Suppressor macrophage treated with lipopolysaccharide for 1 hour (primary cell): ENCODE data around the gene EXOC6.
"Not testable (repeated sequence)": the region's sequence is repeated elsewhere in the genome, so short reads cannot be mapped to it uniquely, and the experiment has no call there.

ENCODE experiments used
- DNase-seq, 3 donors: peaks; one replicate each; pipeline ENCODE4 v3.0.0-alpha.2; 2020 to 2022

EXOC6 gene

DNA sequence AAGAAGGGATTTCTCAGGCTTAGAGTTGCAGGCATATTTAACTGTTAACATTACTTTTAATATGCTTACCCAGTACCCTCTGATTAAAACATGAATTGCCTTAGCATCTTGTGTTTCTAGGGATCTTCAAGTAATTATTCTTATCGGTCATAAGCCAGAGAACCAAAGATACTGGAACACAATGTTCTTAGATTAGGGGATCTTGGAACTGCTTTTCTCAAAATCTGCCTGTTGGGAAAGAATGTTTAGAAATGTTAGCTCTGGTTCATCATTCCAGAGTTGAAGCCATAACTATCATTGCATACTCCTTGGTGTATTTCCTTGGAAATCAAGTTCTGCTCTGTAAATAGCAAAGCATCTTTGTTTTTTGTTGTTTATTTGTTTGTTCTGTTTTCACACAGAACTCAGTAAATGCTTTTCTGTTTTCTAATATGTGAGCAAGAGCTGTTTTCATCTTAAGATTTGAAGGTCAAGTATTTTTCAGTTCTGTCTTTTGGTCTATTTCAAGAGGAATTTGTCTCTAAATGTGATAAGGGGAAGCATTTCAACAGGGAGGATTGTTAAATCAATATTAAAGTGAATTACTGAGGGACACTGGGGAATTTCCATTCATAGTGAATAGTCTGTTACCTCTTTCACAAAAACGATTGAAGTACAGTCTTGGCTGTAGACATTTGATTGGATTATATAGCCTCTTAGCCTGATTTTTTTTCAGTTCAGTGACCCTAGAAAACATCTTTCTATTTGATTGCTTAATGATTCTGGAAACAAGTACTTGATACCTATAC lies 109.1 kb downstream of the EXOC6 start:
- DNase-seq = no peak

DNA sequence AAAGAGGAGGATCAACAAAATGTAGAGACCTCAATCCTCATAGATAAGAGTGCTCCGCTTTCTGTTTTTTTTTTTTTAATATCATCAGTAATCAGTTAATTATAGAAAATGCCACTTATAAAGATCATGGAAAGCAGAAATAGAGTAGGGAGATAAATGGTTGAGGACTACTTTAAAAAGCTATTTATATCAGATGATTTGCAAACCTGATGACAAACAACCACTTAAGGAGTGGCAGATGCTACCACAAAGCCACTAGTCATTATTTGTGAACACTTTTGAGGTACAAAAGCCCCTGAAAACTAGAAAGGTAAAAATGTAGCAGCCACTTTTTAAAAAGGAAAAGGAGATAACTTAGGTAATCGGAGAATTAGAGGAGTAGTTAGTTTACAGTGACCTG lies 113.3 kb downstream of the EXOC6 start:
- DNase-seq = no peak

DNA sequence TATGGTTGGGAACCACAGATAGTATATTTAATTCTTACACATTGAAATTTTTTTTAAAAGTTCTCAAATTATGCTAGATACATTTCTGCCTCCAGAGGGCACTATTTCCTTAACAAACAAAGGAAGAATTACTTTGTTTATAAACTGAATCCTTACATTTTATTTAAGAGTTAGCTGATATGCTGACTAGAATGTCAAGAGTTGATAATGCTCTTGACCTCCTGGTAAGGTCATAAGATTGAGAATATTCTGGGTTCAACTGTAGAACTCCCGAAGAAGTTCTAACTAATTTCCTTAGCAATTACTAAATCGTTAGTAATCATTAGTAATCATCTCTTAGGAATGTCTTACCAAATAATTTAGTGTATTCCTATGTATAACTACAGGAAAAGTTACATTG lies 117.0 kb downstream of the EXOC6 start:
- peak; percentile 65 to 76 (median 65) for DNase-seq

DNA sequence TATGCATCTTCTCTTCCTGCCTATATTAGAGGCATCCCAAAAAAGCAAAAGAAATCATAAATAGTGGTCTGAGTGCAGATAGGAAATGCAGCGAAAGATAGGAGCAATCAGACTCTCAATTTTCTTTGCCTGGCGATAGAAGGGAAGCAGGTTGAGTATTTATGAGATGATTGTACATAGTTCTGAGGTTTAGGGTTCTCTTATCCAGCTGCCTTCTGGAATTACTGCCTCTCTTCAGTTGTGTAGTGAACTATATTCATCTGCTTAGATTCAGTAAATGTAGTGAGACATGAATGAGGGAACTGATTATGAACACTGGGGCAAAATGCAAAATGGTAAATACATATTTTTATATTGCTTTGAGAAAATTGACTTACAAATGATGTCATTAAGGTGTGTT lies 119.3 kb downstream of the EXOC6 start:
- DNase-seq = no peak

DNA sequence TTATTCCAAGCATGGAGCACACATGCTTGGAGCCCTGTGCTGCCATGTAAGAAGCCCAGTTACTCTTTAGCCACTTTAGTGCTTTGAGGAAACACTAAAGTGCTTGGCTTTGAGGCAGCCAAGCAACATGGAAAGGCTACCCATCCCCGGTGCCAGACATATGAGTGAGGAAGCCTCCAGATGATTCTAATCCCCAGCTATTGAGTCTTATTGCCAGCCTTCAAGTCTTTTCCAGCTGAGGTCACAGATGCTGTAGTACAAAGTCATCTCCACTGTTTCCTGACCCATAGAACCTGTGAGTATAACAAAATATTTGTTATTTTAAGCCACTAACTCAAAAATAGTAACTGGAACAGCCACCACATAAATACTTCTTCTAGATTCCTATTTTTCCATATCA lies 120.8 kb downstream of the EXOC6 start:
- DNase-seq = no peak

DNA sequence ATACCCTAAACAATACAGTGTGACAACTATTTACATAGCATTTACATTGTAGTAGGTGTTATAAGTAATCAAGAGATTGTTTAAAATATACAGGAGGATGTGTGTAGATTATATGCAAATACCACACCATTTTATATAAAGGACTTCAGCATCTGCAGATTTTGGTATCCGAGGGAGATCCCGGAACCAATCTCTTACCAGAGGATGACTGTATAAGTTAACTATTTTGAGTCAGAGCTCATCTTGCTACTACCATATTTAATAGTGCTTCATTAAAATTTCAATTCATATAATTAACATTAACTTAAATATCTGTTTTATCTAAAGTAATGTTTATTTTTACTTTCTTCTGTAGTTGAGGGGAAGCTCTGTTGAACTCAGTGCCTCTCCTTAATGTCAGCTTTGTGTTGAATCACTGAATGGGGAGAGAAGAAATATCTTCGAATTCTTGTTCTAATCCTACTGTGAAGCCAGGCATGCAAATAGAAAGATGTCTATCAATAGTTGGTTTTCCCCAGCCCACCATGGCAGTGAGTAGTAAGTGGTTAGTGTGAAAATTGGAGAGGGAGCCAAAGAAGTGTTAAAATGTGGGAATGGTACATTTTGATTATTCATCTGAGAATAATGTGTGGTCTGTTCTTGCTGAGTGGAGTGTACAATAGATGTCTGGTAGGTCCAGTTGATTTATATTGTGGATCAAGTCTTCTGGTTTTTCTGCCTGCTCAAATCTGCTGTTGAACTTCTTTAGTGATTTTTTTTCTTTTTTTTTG lies 122.2 kb downstream of the EXOC6 start:
- DNase-seq = no peak

DNA sequence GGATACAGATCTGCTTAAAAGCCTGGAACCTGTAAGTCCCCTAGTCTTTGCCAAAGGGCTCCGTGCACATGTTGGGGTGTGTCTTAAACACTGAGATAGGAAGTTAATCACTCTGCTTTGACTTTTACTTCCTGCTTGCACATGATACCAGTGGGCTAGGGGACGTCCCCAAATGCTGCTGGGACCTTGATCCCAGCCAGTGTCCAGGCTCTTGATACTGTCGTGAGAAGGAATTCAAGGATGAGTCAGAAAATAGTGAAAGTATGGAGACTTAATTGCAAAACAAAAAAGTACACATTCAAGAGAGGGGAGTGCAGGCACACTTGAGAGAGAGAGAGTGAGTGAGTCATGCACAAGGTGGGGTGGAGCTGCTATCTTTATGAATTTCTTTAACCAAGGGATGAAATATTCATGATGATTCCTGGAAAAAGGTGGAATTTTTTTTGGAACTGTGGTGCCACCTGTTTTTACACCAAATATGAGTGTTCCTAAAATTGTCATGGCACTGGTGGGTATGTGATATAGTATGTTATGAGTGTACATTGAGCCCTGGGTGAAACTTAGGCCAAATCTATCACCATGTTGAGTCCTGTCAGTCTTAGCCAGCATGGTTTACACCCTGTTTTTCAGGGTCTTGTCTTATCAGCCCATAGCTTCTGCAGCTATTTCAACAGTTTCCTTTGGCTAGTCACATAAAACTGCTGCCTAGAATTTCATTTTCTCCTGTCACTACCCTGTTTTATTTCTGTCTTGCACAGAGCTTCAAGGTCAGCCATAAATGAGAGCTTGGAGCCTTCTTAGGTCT lies 123.9 kb downstream of the EXOC6 start:
- peak; percentile 57 to 70 (median 65) for DNase-seq

DNA sequence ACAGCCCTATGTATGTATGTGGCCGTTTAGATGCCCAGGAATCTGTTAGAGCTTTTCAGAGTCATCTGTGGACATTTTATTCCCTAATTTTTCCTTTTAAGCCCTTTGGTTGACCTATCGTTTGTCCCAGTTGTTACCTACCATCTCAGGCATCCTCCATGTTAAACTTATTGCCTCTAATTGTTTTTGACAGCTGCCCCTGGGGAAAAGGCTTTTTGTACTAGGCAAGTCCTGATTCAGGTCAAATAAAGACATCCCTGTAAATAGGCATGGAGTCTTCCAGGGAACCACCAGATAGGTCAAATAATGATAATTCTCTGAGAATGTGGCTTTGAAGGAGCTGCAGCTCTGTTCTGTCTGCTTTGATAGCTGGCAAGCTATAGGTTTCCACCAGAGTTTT lies 124.6 kb downstream of the EXOC6 start:
- DNase-seq = no peak

DNA sequence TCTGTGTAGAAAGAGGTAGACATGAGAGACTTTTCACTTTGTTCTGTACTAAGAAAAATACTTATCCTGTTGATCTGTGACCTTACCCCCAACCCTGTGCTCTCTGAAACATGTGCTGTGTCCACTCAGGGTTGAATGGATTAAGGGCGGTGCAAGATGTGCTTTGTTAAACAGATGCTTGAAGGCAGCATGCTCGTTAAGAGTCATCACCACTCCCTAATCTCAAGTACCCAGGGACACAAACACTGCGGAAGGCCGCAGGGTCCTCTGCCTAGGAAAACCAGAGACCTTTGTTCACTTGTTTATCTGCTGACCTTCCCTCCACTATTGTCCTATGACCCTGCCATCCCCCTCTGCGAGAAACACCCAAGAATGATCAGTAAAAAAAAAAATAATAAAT lies 128.0 kb downstream of the EXOC6 start:
- not testable (repeated sequence) for DNase-seq

DNA sequence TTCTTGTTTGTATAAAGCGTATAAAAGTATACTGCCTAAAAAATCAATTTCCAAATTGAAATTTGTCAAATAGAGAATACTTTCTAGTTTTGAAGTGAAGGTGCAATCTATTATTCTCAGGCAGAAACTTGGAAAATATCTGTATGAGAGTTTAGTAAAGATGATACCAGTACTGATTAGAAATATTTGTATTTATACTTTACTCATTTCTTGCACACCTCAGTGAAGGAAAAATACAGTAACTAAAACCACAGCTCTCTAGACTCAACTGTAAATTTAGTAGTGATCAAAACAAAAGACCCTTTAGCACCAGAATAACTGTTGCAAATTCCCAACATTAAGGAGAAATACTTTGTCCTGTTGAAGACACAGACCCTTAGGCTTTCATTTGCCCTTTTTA lies 140.9 kb downstream of the EXOC6 start:
- DNase-seq = no peak

DNA sequence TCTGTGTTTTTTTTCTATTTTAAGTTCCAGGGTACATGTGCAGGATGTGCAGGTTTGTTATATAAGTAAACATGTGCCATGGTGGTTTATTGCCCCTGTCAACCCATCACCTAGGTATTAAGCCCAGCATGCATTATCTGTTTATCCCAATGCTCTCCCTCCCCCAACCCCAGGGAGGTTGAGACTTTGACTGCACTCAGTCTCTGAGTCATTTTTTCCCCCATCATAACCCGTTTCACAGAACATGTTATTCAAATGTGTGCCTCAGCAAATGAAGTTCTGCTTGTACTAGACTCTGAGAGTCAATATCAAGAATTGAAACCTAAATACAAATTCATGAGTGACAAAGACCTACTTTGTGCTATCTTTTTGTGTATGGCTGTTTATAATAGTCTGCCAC lies 142.3 kb downstream of the EXOC6 start:
- DNase-seq = peak; percentile 39 to 60 (median 40)

DNA sequence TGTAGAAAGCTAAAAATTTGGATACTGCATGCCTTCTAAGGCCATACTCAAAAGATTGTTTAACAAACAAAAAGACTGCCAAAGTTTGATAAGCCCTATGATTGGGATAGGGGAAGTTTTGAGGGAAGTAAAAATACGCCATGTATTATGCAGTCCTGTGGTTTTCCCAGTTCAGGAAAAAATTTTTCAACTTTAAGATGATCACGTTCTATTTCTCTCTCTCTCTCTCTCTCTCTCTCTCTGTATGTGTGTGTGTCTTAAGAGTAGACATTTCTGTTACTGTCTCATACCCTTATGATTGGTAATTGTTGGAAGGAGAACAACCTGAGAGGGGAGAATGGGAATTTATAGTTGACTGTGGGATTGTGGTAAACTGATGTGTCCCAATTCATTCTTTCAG lies 143.2 kb downstream of the EXOC6 start:
- DNase-seq = peak; percentile 14 to 52 (median 30)

DNA sequence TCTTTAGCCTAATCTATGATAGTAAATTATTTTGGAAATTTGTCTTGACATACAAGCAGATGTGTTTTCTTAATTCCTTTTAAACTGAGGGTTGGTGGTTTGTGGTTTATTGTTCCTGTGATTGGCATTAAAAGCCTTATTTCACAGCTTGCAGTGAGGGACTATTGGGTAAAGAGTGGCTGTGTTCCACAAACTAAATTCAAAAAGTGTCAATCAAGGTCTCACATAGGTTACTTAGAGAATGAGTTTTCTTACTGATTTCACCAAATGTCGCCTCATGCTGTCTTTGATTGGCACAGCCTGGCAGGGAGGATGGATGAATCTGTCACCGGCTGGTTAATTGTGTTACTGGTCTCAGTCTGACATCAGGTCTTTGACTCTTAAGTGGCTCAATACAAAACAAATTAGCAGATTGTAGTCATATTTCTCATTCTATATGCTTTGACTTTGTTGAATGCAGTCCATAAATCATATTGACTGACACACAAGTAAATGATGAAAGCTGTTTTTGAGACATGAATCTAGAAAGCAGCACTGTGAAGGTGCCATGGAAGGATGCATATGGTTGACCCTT lies 145.5 kb downstream of the EXOC6 start:
- no peak for DNase-seq

DNA sequence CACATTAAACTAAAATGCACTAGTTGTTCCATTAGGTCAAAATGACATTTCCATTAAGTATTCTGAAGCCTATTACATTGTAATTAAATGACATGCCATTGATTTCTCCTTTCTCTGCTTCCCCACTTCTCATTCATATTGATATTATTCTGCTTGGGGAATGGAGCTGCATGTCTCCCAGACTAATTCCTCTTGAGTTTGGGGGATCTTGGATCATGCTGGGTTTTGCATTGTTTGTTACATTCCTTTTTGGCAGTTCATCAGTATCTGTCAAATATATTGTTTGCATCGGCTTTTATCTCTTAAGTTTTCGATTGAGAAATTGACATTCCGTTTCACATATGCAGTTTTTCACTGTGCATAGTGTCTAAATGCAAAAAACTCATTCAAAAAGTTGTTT lies 147.2 kb downstream of the EXOC6 start:
- no peak for DNase-seq

DNA sequence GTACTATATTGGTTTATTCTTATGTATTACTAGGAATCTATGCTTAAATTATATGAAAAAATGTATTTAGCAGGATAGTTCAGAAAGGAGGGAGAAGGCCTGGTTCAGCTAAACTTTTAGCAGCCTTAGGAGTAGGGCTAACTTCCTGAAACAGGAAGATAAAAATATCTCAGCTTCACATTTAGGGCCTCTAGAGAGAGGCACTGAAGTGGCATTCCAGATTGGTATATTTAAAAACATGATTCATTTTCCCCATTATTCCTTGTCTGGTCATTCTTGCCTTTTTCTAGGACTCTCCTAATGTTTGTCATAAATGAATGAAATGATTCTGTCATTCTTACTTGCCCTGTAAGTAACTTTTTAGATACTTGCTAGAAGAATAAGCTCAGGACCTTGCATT lies 149.3 kb downstream of the EXOC6 start:
- DNase-seq = peak in 1 of 3 donors; percentile 3

DNA sequence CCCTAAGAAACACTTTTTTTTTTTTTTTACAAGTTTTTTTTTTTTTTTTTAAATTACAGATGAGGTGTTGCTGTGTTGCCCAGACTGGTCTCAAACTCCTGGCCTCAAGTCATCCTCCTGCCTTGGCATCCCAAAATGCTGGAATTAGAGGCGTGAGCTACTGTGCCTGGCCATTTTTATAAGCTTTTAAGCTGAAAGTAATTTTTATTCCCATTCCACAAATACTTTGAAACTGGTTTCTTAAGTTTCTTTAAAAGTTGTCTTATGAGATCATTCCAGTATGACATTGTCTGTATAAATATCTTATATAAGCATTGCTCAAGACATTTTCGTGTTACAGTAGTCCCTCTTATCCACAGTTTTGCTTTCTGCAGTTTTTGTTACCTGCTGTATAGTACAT lies 150.9 kb downstream of the EXOC6 start:
- no peak for DNase-seq

DNA sequence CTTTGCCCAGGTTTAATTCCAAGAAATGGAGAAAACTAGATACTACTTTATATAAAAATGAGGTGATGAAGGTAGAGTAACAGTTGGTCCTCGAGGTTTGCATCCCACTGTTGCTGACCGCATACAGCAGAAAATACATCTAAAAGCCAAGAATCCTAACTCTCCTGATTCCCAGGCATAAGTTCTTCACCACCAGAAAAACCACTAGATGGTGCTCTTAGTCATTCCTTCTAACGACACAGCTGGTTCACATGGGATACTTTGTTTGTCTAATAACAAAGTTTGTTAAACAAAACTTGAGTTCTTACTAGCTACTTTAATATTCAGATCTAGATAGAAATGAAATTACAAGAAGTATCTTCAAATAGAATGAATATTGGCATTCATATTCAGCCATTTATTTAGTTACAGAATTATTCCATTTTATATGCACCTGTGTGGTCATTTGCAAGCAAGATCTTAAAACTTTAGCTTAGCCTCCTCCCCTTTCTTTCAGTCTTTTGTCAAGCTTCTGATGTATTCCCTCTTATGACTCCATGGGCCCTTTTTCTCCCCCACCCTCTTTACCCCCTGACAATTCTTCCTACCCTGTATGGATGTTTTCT lies 158.2 kb downstream of the EXOC6 start:
- peak; percentile 30 to 51 (median 50) for DNase-seq

DNA sequence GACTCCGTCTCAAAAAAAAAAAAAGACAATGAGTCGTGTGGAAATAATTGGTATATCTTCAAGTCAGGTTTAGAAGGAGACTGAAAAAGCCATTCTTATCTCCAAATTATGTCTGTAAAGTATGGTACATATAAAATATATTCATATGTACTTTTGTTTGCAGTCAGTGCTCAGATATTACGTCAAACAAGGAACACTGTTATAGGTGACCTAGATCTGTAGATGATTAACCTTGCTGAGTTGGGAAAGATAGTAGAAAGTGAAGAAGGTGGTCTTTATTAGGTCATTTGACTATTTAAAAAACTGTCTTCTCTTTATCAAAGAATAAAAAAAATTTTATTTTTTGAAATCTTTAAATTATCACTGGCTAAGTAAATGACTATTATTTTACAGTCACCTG lies 167.4 kb downstream of the EXOC6 start:
- DNase-seq = no peak

DNA sequence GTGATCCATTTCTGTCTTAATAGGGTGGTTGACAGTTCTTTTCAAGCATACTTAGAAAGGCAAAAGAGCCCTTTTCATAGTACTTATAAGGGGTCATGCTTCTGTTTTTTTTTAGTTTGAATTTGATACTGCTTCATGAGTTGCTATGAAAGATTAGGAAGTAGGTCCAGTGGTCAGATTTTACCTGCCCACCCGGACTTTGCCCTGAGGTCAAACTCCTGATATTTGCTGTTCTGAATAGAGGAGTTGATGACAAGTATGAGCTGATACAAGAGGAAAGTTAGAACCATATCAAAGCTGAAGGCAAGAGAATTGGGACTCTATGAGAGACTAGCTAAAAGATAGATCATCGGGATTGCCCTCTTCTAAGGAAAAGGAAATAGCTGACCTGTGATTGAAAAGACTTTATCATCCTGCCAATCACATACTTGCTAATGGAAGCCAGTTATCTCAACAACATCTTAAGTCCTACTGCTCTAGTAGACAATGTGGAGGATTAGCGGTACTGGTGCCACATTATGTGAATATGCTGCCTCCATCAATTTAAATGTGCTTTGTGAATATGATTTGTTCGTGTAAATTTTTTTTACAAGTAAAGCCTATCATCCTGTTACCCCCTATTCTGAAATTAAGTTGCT lies 174.8 kb downstream of the EXOC6 start:
- DNase-seq = no peak

DNA sequence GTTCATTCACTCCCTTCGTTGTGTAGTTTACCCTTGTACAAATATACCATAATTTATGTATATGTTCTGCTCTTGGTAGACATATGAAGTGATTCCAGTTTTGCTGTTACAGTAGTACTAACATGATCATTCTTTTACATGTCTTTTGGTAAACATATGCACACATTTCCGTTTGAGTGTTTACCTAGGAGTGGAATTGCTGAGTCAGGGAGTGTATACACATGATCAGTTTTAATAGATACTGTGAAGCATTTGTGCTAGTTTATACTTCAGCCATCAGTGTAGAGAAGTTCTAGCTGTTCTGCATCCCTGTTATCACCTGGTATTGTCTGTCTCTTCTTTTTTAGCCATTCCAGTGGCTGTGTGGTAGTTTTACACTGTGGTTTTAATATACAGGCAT lies 177.8 kb downstream of the EXOC6 start:
- no peak for DNase-seq

DNA sequence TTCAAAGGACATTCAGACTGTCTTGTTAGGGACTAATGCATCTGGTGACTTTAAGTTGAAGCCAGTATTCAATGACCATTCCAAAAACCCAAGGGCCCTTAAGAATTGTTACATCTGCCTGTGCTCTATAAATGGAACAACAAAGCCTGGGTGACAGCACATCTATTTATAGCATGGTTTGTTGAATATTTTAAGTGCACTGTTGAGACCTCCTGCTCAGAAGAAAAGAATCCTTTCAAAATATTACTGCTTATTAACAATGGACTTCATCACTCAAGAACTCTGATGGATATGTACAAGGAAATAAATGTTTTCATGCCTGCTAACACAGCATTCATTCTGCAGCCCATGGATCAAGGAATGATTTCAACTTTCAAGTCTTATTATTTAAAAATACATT lies 179.2 kb downstream of the EXOC6 start:
- no peak for DNase-seq

DNA sequence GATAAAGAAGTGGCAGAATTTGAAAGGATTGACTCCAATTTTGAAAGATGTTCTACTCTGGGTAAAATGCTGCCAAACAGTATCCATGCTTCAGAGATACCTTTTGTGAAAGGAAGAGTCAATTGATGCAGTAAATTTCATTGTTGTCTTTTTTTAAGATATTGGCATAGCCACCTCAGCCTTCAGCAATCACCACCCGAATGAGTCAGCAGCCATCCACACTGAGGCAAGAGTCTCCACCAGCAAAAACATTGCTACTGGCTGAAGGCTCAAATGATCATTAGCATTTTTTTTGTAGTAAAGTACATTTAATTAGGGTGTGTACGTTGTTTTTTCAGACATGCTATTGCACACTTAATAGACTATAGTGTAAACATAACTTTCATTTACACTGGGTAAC lies 180.6 kb downstream of the EXOC6 start:
- DNase-seq = no peak
